CD14-positive monocyte (primary cell): ENCODE results near the gene SNRPA1. TPM values are rescaled to one million over a fixed set of nuclear protein-coding genes. Genes with fewer than 3 reads are reported as not detected.

ENCODE experiments used
- DNase-seq, 3 donors: peaks; one replicate each; pipeline ENCODE4 v3.0.0-alpha.2; 2011 to 2022
- H2AFZ ChIP-seq: 2 replicates; pipeline ENCODE4 v1.6.0; 2012; ENCODE audit warnings: mild to moderate bottlenecking, low read depth, low read length, inconsistent platforms; ENCODE audit not compliant: insufficient read depth, poor library complexity, severe bottlenecking
- H3K27ac ChIP-seq, 2 donors: 1 replicate in 1 of 2; 2 replicates in 1 of 2; pipeline ENCODE4 v1.5.1; 2012 to 2013; ENCODE audit warnings: low read length in 2 of 2, control low read depth in 1 of 2, inconsistent platforms in 1 of 2, low read depth in 1 of 2, mild to moderate bottlenecking in 1 of 2
- H3K27me3 ChIP-seq, 2 donors: one replicate each; pipeline versions ENCODE4 v1.6.0 to v1.6.1; 2011 to 2013; ENCODE audit warnings: low read length in 2 of 2; ENCODE audit not compliant: control insufficient read depth in 2 of 2, insufficient read depth in 2 of 2
- H3K36me3 ChIP-seq, 2 donors: replicated peaks in 1 of 2; 1 replicate in 1 of 2; 2 replicates in 1 of 2; pipeline versions ENCODE4 v1.5.1 to v1.6.1; 2012 to 2013; ENCODE audit warnings: low read length in 2 of 2, control low read depth in 1 of 2, inconsistent platforms in 1 of 2, mild to moderate bottlenecking in 1 of 2; ENCODE audit not compliant: insufficient read depth in 2 of 2, control insufficient read depth in 1 of 2
- H3K4me1 ChIP-seq, 2 donors: 1 replicate in 1 of 2; 2 replicates in 1 of 2; pipeline versions ENCODE4 v1.5.1 to v1.6.1; 2012 to 2013; ENCODE audit warnings: low read length in 2 of 2, control low read depth in 1 of 2, inconsistent platforms in 1 of 2, mild to moderate bottlenecking in 1 of 2, moderate library complexity in 1 of 2; ENCODE audit not compliant: insufficient read depth in 2 of 2, control insufficient read depth in 1 of 2
- H3K4me2 ChIP-seq: replicated peaks from 2 replicates; pipeline ENCODE3; 2012; ENCODE audit warnings: low read length, moderate library complexity, mild to moderate bottlenecking; ENCODE audit not compliant: poor library complexity, severe bottlenecking; ENCODE audit errors: extremely low read depth
- H3K4me3 ChIP-seq, 3 experiments: fragments of 200-600 bp in 1 of 3; sonication (generic) in 1 of 3; replicated peaks in 1 of 3; 1 replicate in 2 of 3; 2 replicates in 1 of 3; pipeline ENCODE4 v1.5.1; 2011 to 2013; ENCODE audit warnings: low read length in 3 of 3, mild to moderate bottlenecking in 3 of 3, control low read depth in 2 of 3, low read depth in 2 of 3, inconsistent platforms in 1 of 3, moderate library complexity in 1 of 3
- H3K79me2 ChIP-seq: 2 replicates; pipeline ENCODE4 v1.6.0; 2012; ENCODE audit warnings: mild to moderate bottlenecking, control low read depth, inconsistent platforms, low read length, moderate library complexity; ENCODE audit not compliant: insufficient read depth
- H3K9ac ChIP-seq: 2 replicates; pipeline ENCODE4 v1.6.0; 2017; ENCODE audit warnings: low read length, mild to moderate bottlenecking; ENCODE audit not compliant: insufficient read depth, poor library complexity, severe bottlenecking
- H3K9me3 ChIP-seq, 2 donors: replicated peaks in 1 of 2; 1 replicate in 1 of 2; 2 replicates in 1 of 2; pipeline versions ENCODE4 v1.5.1 to v1.6.1; 2012 to 2013; ENCODE audit warnings: low read length in 2 of 2, control low read depth in 1 of 2; ENCODE audit not compliant: control insufficient read depth in 1 of 2, insufficient read depth in 1 of 2
- H4K20me1 ChIP-seq: 2 replicates; pipeline ENCODE4 v1.6.0; 2012; ENCODE audit warnings: mild to moderate bottlenecking, low read length, control low read depth, moderate library complexity; ENCODE audit not compliant: insufficient read depth
- H3K27ac Mint-ChIP-seq, 7 donors: one replicate each; pipeline ENCODE4 v1.8.0; 2020; ENCODE audit warnings: mild to moderate bottlenecking in 7 of 7, mixed read lengths in 7 of 7, moderate library complexity in 6 of 7, inconsistent platforms in 2 of 7
- H3K27me3 Mint-ChIP-seq, 3 donors: one replicate each; pipeline ENCODE4 v1.8.0; 2021 to 2022; ENCODE audit warnings: low read depth in 3 of 3, mild to moderate bottlenecking in 3 of 3, mixed read lengths in 3 of 3, moderate library complexity in 3 of 3, inconsistent platforms in 1 of 3
- H3K36me3 Mint-ChIP-seq, 2 donors: one replicate each; pipeline ENCODE4 v1.8.0; 2020; ENCODE audit warnings: mixed read lengths in 2 of 2, inconsistent platforms in 1 of 2, mild to moderate bottlenecking in 1 of 2
- H3K4me1 Mint-ChIP-seq: one replicate; pipeline ENCODE4 v1.8.0; 2020; ENCODE audit warnings: mild to moderate bottlenecking, mixed read lengths
- H3K4me3 Mint-ChIP-seq, 2 donors: one replicate each; pipeline ENCODE4 v1.8.0; 2020; ENCODE audit warnings: mild to moderate bottlenecking in 2 of 2, mixed read lengths in 2 of 2, moderate library complexity in 1 of 2
- H3K9me3 Mint-ChIP-seq, 7 donors: one replicate each; pipeline ENCODE4 v1.8.0; 2020 to 2022; ENCODE audit warnings: mixed read lengths in 7 of 7, mild to moderate bottlenecking in 6 of 7, moderate library complexity in 6 of 7, inconsistent platforms in 2 of 7
- WGBS: methylation state at CpG from one replicate; pipeline ENCODE4 v1.1.5; 2013; ENCODE audit warnings: missing lambda C conversion rate; ENCODE audit not compliant: insufficient coverage; 5-methylcytosine and 5-hydroxymethylcytosine counted together
- intact Hi-C, 2 donors: fragments of 100-400 bp; cut with micrococcal nuclease; formaldehyde crosslinking; loops; one replicate each; pipeline versions ENCODE4 v1.15.0 to v1.15.1; 2023
- polyA plus RNA-seq, 3 donors: library from polyadenylated mRNA; depleted of rRNA in 1 of 3; unstranded in 2 of 3; stranded (reverse) in 1 of 3; fragments of 300-500 nt in 2 of 3; fragments of >200 nt in 1 of 3; fragmentation: Illumina TruSeq in 2 of 3; gene quantifications; 1 replicate in 2 of 3; 2 replicates in 1 of 3; pipeline ENCODE4 v1.2.3, GENCODE V29; 2012 to 2021
- TF ChIP-seq, protein P1 (sequence below): fragments of 200-600 bp; IDR thresholded peaks from one replicate; pipeline ENCODE4 v1.8.0; 2022; ENCODE audit warnings: antibody characterized with exemption, mild to moderate bottlenecking

Gene SNRPA1
- polyA plus RNA-seq, 3 donors, result 23.8 to 65.5 (median 35.4) TPM

DNA sequence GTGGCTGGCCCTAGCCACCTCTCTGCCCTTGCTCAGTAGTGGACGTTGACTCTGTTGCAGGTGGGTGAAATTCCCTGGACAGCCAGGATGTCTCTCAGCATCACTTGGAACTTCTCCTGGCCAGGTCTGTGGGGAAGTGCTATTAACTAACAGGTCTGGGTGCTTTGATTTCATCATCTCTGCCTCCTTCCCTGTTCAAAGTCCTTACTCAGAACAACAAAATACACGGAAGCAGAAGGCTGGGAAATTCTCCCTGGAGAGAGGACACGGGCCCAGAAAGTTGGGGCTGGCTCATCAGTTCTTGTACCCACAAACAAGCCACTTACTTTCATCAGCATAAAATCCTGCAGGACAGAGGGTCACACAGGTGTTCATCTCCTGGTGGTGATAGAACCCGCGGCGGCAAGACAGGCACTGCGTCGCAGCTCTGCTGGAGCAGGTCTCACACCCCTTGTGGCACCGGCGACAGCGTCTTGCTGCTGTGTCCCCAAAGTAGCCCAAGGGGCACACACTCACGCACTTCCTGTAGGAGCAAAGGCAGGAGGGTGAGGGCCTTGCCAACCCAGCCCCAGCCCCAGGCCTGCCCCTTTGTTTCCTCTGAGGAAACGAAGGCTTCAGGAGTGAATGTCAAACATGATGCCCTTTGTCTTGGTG, 29.6 kb upstream of the SNRPA1 start:
- intact Hi-C loops, result no loop called here
- Histone ChIP-seq H3K36me3 (no peaks in the 10 kb centered on the region), H3K9ac (no peak overlapping the region), H3K4me2 (no peak overlapping the region), H3K79me2 (no peaks in the 10 kb centered on the region), H3K27ac (no peak overlapping the region), H3K4me1 (peaks cover 11 to 12% of the 10 kb centered on the region in 2 donors), H4K20me1 (no peaks in the 10 kb centered on the region), H3K4me3 (no peak overlapping the region), H3K9me3 (no peaks in the 10 kb centered on the region), H3K27me3 (peaks cover 0 to 3% of the 10 kb centered on the region in 2 donors), H2AFZ (no peak overlapping the region)
- TF ChIP-seq, protein P1, sequence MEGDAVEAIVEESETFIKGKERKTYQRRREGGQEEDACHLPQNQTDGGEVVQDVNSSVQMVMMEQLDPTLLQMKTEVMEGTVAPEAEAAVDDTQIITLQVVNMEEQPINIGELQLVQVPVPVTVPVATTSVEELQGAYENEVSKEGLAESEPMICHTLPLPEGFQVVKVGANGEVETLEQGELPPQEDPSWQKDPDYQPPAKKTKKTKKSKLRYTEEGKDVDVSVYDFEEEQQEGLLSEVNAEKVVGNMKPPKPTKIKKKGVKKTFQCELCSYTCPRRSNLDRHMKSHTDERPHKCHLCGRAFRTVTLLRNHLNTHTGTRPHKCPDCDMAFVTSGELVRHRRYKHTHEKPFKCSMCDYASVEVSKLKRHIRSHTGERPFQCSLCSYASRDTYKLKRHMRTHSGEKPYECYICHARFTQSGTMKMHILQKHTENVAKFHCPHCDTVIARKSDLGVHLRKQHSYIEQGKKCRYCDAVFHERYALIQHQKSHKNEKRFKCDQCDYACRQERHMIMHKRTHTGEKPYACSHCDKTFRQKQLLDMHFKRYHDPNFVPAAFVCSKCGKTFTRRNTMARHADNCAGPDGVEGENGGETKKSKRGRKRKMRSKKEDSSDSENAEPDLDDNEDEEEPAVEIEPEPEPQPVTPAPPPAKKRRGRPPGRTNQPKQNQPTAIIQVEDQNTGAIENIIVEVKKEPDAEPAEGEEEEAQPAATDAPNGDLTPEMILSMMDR, result no peak
- peak overlapping the region in 1 of 2 donors; percentile 10 for H3K4me3 Mint-ChIP-seq
- no peak overlapping the region for H3K27ac Mint-ChIP-seq
- whole genome bisulfite sequencing, result 84% methylated on average over 13 of the region's 13 CpGs
- H3K36me3 Mint-ChIP-seq, result peaks cover 0 to 2% of the 10 kb centered on the region in 2 donors
- H3K27me3 Mint-ChIP-seq, result peaks cover 24 to 47% (median 26%) of the 10 kb centered on the region in 3 donors
- H3K9me3 Mint-ChIP-seq, result peaks cover 0 to 5% (median 2%) of the 10 kb centered on the region in 7 donors
- H3K4me1 Mint-ChIP-seq, result peaks cover 16% of the 10 kb centered on the region
- DNase-seq, result no peak

DNA sequence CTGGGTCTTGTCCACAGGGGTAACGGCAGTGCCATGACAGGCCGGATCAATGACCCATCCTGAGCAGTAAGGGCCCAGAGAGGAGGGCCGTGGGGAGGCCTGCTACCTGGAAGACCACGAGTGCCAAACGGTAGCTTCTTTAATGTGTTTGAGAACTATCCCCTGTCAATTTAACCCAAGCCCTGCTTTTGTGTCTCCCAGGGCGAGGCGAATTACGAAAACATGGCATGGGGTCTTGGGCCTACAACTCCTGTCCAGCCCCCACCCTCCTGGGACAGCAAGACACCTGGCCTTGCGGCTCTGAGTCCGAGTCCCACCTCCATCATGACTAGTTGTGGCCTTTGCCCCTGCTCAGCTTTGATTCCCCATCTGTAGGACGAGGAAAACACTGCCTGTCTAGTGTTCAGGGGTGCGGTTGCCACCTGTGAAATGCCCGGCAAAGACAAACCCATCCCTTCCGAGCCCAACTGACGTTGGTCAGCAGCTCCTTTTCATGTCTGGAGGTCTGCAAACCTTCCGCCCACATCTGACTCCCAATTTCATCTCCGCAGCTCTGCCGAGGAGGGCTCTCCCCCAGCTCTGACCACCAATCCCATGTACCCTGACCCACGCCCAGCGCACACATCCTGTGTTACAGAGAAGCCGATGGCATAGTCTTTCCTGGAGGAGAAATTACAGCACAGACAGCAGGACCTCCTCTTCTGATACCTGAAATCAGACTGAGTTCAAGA, 28.9 kb upstream of the SNRPA1 start:
- Histone ChIP-seq H3K4me3 (no peak overlapping the region), H3K27me3 (peaks cover 0 to 7% of the 10 kb centered on the region in 2 donors), H3K79me2 (no peaks in the 10 kb centered on the region), H3K4me2 (no peak overlapping the region), H2AFZ (no peak overlapping the region), H4K20me1 (no peaks in the 10 kb centered on the region), H3K9ac (no peak overlapping the region), H3K9me3 (no peaks in the 10 kb centered on the region), H3K36me3 (no peaks in the 10 kb centered on the region), H3K27ac (no peak overlapping the region), H3K4me1 (peaks cover 11 to 12% of the 10 kb centered on the region in 2 donors)
- intact Hi-C loops, result no loop called here
- H3K9me3 Mint-ChIP-seq, result peaks cover 0 to 5% (median 2%) of the 10 kb centered on the region in 7 donors
- peaks cover 16% of the 10 kb centered on the region for H3K4me1 Mint-ChIP-seq
- WGBS, result 95% methylated on average over 19 of the region's 21 CpGs
- H3K36me3 Mint-ChIP-seq, result peaks cover 0 to 2% of the 10 kb centered on the region in 2 donors
- peak overlapping the region in 1 of 7 donors; percentile 20 for H3K27ac Mint-ChIP-seq
- DNase-seq, result no peak
- peaks cover 22 to 47% (median 27%) of the 10 kb centered on the region in 3 donors for H3K27me3 Mint-ChIP-seq
- TF ChIP-seq, protein P1, result no peak
- H3K4me3 Mint-ChIP-seq, result no peak overlapping the region
